GM19099 (cell line): ENCODE measurements around the gene LYPD6B.

ENCODE experiments used
- POLR2A ChIP-seq: IDR thresholded peaks from 3 replicates; pipeline ENCODE4 v1.6.1; 2011; ENCODE audit warnings: low read depth; ENCODE audit not compliant: insufficient read length; ENCODE audit errors: extremely low read depth

The LYPD6B gene

GRCh38 chr2:149004836-149005235 is 33.7 kb upstream of the LYPD6B start:
- no peak for TF ChIP-seq POLR2A

- no peak for TF ChIP-seq POLR2A
Measured at GRCh38 chr2:149005471-149006077, 32.9 kb upstream of the LYPD6B start.

GRCh38 chr2:149006883-149007543 is 31.5 kb upstream of the LYPD6B start:
- TF ChIP-seq POLR2A = no peak

DNA sequence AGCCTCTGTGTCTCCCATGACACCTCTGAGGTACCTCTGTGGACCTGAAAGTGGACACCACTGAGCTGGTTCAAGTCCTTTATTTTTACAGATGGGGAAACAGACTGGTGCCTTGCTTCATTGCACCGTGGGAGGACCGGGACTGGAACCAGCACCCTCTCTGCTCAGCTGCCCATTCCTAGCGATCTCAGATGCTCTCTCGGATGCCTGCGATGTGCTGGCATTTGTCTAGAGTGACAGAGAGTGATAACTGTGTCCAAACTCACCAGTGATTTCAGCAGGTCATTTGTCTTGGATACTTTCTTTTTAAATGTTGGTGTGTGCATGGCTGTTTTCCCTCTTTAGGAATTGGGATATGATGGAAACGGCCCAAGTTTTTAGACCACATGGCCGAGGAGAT is 30.1 kb upstream of the LYPD6B start:
- no peak for TF ChIP-seq POLR2A

DNA sequence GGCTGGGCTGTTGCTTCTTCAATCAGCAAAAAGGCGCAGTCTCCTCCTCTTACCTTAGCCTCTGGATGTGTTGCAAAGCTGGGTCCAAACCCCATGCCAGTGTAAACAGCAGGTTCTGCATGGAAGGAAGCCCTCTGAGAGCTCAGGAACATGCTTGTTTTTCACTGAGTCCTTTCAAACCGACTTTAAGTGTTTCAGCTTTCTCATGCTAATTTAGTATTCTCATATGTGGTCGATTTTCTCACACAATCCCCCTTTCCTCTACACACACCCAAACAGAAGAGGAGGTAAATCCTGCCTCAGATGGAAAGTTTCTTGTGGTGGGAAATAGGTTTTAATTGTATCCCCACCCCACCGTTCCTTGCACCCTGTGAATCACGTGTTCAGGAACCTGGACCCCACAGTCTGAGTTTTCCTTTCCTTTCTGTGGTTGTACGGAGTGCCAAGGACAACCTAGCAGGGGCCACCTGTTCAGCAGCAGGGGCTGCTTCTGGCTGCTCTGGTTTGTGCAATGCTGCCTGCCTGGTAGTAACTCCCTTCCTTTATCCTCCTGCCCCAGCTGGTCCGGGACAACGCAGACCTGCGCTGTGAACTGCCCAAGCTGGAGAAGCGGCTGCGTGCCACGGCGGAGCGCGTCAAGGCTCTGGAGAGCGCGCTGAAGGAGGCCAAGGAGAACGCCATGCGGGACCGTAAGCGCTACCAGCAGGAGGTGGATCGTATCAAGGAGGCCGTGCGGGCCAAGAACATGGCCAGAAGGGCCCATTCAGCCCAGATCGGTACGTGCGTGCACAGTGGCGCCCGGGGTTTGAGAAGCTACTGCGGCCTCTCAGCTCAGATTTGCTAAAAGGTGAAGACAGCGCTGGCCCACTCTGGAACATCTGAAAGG is 28.7 kb upstream of the LYPD6B start:
- TF ChIP-seq POLR2A = no peak

GRCh38 chr2:149012545-149012944 is 26.0 kb upstream of the LYPD6B start:
- no peak for TF ChIP-seq POLR2A

GRCh38 chr2:149015501-149015900 is 23.0 kb upstream of the LYPD6B start:
- no peak for TF ChIP-seq POLR2A

- TF ChIP-seq POLR2A = no peak
Measured at GRCh38 chr2:149015926-149016563, 22.5 kb upstream of the LYPD6B start.

- TF ChIP-seq POLR2A = no peak
Measured at GRCh38 chr2:149017116-149017985, 21.1 kb upstream of the LYPD6B start.

DNA sequence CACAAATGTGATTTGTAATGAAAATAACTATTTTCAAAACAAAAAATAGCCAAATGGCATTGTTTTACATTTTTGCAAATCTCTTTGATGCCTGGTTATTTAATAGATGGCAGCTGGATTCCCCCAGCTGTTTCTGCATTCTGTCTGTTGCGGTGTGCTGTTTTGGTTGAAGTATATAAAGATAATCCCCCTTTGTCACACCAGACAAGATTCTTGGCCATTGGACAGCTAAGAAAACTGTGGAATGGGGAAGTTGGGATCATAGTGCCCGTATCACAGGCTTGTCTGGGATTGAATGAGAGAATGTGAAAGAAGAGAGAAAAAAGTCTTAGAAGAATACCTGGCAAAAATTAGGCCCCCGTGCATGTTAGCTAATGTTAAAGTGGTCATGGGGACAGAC is 19.5 kb upstream of the LYPD6B start:
- no peak for TF ChIP-seq POLR2A

GRCh38 chr2:149019768-149020167 is 18.7 kb upstream of the LYPD6B start:
- no peak for TF ChIP-seq POLR2A

DNA sequence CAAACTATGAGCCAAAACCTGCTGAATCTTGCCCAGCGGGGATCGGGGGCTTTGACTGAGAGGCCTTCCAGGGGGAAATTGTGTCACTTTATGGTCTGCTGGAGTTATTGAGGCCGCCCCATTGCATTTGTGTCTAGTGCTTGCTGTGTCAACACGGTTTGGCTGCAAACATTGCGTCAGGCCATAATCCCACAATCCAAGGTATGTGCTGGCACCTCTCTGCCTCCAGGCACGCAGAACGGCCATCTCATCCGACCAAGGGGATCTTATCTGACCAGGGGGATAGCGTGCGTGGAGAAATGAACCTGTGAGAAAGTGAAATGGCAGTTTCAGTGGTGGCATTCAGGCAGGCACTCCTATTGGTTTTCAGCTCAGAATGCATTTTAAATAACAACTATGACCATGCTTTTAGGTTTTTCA is 18.1 kb upstream of the LYPD6B start:
- TF ChIP-seq POLR2A = peak; percentile 34

DNA sequence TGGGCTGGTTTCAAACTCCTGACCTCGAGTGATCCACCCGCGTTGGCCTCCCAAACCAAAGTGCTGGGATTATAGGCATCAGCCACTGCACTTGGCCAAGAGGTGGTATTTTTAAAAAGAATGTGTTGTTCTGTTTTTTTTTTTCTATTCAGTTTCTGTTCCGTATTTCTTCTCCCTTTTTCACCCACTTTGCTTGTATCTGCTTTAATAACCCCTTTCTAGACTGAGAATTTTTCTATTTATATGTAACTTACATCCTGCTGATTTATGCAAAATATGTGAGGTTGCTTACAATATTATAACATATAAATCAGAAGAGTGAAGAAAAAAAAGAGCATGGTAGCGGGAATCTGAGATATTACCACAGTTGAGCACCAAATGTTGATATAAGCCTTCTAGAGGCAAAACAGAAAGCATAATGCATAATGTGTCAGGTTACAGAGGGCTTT is 17.2 kb upstream of the LYPD6B start:
- TF ChIP-seq POLR2A = no peak

GRCh38 chr2:149021761-149022160 is 16.7 kb upstream of the LYPD6B start:
- TF ChIP-seq POLR2A = peak; percentile 42
